ENCODE results near the gene SLC2A4RG.

- TF ChIP-seq POLR2A (IDR thresholded peaks at IDR 0.05; ENCODE audit: low read length) (no peak), GATA1 (IDR thresholded peaks at IDR 0.05; ENCODE audit: low read depth, low read length) (no peak)
These were observed 42.5 kb downstream of the SLC2A4RG start for GRCh38 chr20:63782051-63782471.

Data from erythroblast (primary cell).